CMK (cell line): Measurements from ENCODE around the gene KCTD7.
A peak's percentile ranks its signal among the peaks of the same experiment; 100 is the strongest.
"Not testable (repeated sequence)": the region's sequence is repeated elsewhere in the genome, so short reads cannot be mapped to it uniquely, and the experiment has no call there.

Experiments used
- DNase-seq: peaks from one replicate; pipeline ENCODE4 v3.0.0-alpha.2; 2010; ENCODE audit warnings: low read depth

KCTD7 gene

GRCh38 chr7:66617295-66617694, 11.4 kb upstream of the KCTD7 start:
- no peak for DNase-seq

GRCh38 chr7:66619341-66619948, 9.2 kb upstream of the KCTD7 start:
- not testable (repeated sequence) for DNase-seq

GRCh38 chr7:66626331-66626934, 2.2 kb upstream of the KCTD7 start:
- no peak for DNase-seq

GRCh38 chr7:66627151-66627681, 1.5 kb upstream of the KCTD7 start:
- DNase-seq: no peak

- no peak for DNase-seq
Measured at GRCh38 chr7:66627881-66628360, 760 bp upstream of the KCTD7 start.

- DNase-seq: no peak
Measured at GRCh38 chr7:66629222-66630062, 761 bp downstream of the KCTD7 start.

GRCh38 chr7:66630531-66630930, 1.9 kb downstream of the KCTD7 start:
- no peak for DNase-seq

GRCh38 chr7:66631471-66631870, 2.8 kb downstream of the KCTD7 start:
- DNase-seq: no peak

- no peak for DNase-seq
Measured at GRCh38 chr7:66634816-66635215, 6.1 kb downstream of the KCTD7 start.

- DNase-seq: not testable (repeated sequence)
Measured at GRCh38 chr7:66635322-66635981, 6.8 kb downstream of the KCTD7 start.

GRCh38 chr7:66635982-66636546, 7.4 kb downstream of the KCTD7 start:
- not testable (repeated sequence) for DNase-seq

GRCh38 chr7:66638309-66639099, 9.8 kb downstream of the KCTD7 start:
- DNase-seq: no peak

GRCh38 chr7:66639773-66640172, 11.1 kb downstream of the KCTD7 start:
- DNase-seq: peak; percentile 74

- no peak for DNase-seq
Measured at GRCh38 chr7:66640802-66641525, 12.3 kb downstream of the KCTD7 start.

- DNase-seq: no peak
Measured at GRCh38 chr7:66641526-66641871, 12.8 kb downstream of the KCTD7 start.

- DNase-seq: no peak
Measured at GRCh38 chr7:66642186-66642585, 13.5 kb downstream of the KCTD7 start.

GRCh38 chr7:66642932-66643331, 14.3 kb downstream of the KCTD7 start:
- no peak for DNase-seq

- no peak for DNase-seq
Measured at GRCh38 chr7:66643395-66643794, 14.7 kb downstream of the KCTD7 start.

- not testable (repeated sequence) for DNase-seq
Measured at GRCh38 chr7:66651026-66651425, 22.3 kb downstream of the KCTD7 start.

GRCh38 chr7:66653719-66654274, 25.1 kb downstream of the KCTD7 start:
- DNase-seq: not testable (repeated sequence)
